Activated gamma-delta T cell treated with Interleukin-2 at 50 U/mL for 16 hours (primary cell): Measurements from ENCODE around the gene CYP2W1.
A peak's percentile ranks its signal among the peaks of the same experiment; 100 is the strongest.

Experiments used
- DNase-seq: peaks from one replicate; pipeline ENCODE4 v3.0.0-alpha.2; 2020

CYP2W1 gene

GRCh38 chr7:1018334-1018695 is 35.3 kb downstream of the CYP2W1 start:
- DNase-seq: no peak

DNA sequence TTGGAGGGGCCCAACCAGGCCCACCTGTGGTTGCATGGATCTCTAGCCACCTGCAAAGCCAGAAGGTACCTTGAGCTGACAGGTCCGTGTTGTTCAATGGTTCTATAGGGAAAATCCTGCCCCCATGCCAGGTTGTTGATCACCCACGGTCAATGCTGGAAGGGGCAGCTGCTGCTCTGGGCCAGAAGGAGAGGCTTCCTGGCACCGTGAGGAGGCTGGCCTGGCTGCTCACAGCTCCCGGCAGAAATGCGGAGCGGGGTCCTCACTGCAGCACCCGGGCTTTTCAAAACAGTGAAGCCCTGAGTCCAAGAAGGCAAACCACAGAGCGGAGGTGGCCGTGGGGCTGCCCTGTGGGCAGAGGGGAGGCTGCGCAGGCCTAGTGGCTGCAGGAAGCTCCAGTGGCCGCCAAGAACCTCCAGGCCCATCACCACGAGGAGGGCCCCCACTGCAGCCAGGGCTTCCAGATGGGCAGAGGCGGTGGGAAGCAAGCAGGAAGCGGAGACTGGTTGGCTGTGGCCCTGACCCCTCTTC is 36.3 kb downstream of the CYP2W1 start:
- no peak for DNase-seq

GRCh38 chr7:1019789-1020610 is 37.0 kb downstream of the CYP2W1 start:
- DNase-seq: no peak

- DNase-seq: no peak
These were observed 37.9 kb downstream of the CYP2W1 start for GRCh38 chr7:1020849-1021251.

DNA sequence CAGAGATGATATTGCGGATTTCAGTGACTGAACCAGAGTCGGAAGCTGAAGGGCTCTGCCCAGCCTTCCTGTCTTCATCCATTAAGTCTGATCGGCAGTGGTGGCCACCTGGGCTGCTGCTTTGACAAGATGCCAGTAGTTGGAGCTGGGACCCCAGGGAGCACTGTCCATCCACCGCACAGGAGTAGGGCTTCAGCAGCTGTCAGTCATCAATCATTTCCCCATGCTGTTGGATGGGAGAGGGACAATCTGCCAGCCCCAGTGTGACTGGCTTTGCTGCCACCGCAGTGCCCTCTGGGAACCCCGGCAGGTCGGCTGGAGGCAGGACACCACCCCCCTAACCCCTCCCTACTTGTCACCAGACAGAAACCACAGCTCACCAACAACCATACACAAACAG is 38.4 kb downstream of the CYP2W1 start:
- no peak for DNase-seq

- DNase-seq: no peak
These were observed 39.0 kb downstream of the CYP2W1 start for GRCh38 chr7:1021931-1022330.

DNA sequence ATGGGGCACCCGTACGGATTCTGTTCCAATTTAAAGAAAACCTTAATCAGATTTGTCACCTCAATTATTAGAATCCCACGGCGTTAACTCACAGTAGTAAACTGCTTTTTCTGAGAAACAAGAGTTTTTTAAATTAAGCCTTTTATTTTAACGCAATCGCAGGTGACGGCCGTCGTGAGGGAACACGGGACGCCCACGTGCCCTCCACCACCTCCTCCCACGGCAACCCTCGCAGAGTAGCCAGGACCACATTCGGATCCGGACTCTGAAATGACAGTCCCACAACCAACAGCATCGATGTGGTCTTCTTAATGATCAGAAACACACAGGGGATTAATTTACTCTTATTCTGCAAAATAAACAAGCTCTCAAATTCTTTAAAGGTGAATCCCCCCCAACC is 39.4 kb downstream of the CYP2W1 start:
- DNase-seq: no peak

- DNase-seq: no peak
These were observed 40.0 kb downstream of the CYP2W1 start for GRCh38 chr7:1022801-1023465.

- DNase-seq: no peak
These were observed 41.4 kb downstream of the CYP2W1 start for GRCh38 chr7:1024331-1024841.

DNA sequence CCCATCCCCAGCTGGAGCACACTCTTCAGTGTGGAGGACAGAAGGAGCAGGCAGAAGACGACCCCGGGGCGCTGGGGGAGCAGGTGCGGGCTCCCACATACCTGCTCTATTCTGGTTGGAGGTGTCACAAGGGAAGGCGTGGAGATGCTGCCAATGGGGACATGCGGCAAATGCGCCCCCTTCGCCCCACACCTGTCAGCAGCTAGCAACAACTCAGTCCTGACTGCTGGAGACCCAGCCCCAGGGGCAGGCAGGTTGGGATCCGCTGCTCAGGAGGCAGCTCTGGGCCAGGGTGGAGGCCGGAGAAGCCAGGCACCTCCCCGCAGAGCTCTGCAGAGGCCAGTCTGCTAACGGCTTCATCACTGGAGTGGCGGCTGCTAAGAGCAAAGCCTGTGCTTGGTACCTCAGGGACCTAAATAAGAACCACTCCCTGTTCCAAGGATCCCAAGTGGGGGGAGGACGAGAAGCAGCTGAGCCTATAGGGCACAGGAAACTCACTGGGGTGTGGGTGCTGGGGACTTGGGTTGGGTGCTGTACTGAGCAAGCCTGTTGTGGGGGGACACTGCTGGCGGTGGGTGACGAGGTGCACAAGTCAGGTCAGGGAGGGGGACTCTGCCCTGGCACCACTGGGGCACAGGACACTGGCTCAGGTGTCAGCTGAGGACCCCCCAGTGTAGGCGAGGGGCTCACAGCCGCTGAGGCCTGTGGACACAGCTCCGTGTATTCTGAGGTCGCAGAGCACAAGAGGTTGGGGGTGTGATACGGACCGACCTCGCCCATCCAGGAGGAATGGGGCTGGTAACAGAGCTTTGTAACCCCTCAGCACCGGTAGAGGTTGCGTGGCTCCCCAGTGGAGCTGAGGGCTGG is 42.1 kb downstream of the CYP2W1 start:
- no peak for DNase-seq

GRCh38 chr7:1025743-1026581 is 43.0 kb downstream of the CYP2W1 start:
- no peak for DNase-seq

GRCh38 chr7:1026721-1027161 is 43.8 kb downstream of the CYP2W1 start:
- no peak for DNase-seq

DNA sequence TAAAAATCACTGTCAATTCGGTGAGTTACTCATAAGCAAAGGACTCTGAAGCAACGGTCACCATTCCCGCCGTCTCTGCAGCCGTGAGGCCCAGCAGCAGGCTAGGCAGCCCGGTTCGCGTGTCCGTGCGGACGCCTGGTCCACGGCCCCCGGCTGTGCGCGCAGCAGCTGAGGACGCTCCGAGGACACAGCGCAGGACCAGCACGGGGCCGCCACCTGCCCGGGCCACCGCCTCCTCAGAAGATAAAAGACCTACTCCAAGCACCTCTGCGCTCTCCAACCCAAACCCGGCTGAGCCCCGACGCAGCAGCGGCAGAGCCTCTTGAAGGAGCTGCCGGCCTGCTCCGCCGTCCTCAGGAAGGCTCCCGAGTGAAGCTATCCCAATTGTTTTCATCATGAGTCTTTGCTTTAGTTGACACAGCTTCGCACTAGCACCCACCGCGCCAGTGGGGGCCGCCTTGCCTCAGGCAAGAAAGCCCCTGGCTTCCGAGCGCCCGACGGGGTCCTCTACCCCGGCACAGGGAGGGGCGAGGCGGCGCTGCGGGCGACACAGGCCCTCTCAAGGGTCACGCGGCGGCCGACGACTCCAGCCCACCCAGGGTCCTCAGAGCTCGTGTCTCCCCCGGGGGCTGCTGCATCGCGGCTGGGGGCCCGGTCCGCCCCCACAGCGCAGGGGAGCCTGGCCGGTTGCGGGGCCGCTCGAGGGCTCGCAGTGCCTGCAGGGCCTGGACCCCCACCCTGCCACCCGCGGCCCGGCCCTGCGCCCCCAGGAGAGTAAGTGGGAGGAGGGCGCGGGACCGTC is 44.5 kb downstream of the CYP2W1 start:
- DNase-seq: no peak

GRCh38 chr7:1028044-1028770 is 45.2 kb downstream of the CYP2W1 start:
- peak; percentile 70 for DNase-seq

GRCh38 chr7:1028775-1029636 is 46.0 kb downstream of the CYP2W1 start:
- peak; percentile 55 for DNase-seq

GRCh38 chr7:1029637-1030443 is 46.9 kb downstream of the CYP2W1 start:
- no peak for DNase-seq

- DNase-seq: no peak
These were observed 47.6 kb downstream of the CYP2W1 start for GRCh38 chr7:1030444-1031070.
